ENCODE data around the gene DAPK1. TPM values are rescaled to one million over a fixed set of nuclear protein-coding genes. Genes with fewer than 3 reads are reported as not detected.

DAPK1 gene
- polyA plus RNA-seq, 4 donors = 38.3 to 82.6 (median 72.5) TPM

- DNase-seq (ENCODE audit: low read depth in 4 of 4, low spot score in 3 of 4) = no peak
These were observed 180.3 kb downstream of the DAPK1 start for GRCh38 chr9:87677776-87678587.

GRCh38 chr9:87678650-87679355, 181.1 kb downstream of the DAPK1 start:
- DNase-seq (ENCODE audit: low read depth in 4 of 4, low spot score in 3 of 4) = peak in 2 of 4 donors; percentile 52 to 65

DNA sequence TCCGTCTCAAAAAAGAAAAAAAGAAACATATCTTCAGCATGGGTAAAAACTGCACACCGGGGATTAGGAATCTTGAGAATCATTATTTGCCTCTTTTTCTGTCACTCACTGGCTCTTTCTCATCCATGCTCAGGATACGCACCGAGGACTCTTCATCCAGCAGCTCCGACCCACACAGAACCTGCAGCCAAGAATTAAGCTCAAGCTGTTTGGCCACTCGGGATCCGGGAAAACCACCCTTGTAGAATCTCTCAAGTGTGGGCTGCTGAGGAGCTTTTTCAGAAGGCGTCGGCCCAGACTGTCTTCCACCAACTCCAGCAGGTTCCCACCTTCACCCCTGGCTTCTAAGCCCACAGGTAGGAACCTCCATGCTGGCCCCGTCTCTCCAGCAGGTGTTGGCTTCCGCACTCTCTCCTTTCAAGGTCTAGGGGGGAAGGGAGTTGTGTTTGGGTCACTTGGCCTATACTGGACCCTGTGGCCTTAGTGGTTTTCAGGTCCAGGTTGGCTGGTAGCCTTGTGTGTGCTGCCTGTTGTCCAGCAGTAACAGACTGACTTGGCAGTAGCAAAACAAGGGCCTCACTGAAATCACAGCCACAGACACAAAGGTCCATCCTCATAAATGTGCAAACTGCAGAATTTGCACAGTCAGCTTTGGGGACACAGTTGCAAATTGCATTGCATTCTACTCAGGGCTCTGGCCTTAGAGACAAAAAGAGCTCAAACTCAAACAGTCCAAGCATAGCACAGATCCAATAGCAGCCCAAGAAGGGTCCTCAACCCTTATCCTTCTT, 183.8 kb downstream of the DAPK1 start:
- DNase-seq (ENCODE audit: low read depth in 4 of 4, low spot score in 3 of 4) = no peak

GRCh38 chr9:87682085-87682484, 184.4 kb downstream of the DAPK1 start:
- DNase-seq (ENCODE audit: low read depth in 4 of 4, low spot score in 3 of 4) = no peak

- DNase-seq (ENCODE audit: low read depth in 4 of 4, low spot score in 3 of 4) = no peak
These were observed 185.0 kb downstream of the DAPK1 start for GRCh38 chr9:87682618-87683017.

DNA sequence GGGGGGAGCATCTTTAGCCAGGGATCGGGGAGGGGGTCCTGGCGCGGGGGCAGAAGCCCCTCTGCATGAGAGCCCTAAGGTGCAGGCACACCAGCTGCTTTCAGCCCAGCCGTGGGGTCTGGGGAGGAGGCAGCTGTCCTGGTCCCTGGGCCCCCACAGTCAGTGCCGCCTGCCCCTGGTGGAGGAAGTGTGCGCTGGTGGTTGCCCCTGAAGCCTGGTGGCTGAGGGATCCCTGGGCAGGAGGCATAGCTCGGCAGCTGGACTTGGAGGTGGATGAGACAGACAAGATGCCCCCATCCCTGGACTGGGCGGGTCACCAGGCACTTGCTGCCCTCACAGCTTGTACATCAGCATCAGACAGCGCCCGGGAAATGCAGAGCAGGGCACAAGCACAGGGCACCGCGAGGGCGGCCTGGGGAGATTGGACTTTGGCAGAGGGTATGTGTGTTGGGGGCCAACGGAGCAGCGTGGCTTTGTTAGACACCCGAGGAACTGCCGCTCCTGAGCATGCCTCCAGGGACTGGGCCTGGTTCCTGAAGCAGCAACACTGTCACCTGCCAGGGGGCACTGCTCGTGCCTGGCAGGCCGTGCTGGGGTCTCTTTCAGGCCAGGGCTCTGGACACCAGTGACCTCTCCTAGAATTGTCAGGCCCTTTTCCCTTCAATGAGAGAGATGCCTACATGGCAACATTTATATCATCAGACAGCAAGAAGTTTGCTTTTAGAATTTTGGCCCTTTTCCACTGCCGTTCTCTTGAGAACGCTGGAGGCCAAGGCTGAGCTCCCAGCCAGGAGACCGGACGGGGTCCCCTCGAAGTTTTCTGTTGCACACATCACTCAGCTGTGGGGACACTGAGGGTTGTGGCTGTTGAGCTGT, 186.3 kb downstream of the DAPK1 start:
- no peak for DNase-seq (ENCODE audit: low read depth in 4 of 4, low spot score in 3 of 4)

DNA sequence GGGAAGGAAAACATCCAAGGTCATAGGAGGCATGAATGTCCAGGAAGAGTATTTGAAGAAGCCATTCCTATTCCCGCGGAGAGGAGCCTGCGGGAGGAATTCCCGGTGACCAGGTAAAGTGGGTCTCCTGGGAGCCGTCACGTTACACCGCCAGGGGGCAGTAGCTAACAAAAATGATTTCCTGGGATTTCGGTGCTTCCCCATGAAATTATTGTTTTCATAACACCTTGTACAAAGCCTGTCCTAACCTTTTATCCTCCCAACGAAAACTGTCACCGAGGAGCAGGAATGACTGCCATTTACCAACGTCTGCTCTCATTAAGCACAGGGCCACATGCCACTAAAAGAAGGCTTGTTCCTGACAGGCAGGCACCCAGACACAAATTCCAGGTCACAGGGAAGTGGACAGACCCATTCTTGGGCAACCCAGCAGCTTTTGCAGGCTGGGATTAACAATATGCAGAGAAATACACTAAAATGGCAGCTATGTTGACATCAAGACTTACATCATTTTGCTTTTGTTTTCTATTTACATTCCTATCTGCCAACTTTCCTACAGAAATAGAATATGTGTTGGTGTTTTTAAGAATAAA, 187.1 kb downstream of the DAPK1 start:
- peak in 1 of 4 donors; percentile 29 for DNase-seq (ENCODE audit: low read depth in 4 of 4, low spot score in 3 of 4)

DNA sequence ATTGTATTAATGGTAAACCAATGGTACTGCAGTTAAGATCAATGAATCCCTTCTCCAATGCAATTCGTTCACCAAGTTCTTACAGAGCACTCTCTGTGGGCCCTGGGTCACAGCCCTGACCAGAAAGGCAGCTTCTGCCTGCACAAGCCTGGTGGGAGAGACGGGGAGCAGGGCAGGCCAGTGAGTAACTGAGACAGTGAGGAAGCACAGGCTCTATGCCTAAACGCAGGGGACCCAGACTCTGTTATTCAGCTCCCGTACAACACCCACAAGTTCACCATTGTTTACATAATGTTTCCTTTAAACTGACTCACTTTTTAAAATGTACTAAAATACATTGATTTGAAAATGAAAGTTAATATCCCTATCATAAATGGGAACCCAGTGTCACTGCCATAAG, 187.8 kb downstream of the DAPK1 start:
- no peak for DNase-seq (ENCODE audit: low read depth in 4 of 4, low spot score in 3 of 4)

DNA sequence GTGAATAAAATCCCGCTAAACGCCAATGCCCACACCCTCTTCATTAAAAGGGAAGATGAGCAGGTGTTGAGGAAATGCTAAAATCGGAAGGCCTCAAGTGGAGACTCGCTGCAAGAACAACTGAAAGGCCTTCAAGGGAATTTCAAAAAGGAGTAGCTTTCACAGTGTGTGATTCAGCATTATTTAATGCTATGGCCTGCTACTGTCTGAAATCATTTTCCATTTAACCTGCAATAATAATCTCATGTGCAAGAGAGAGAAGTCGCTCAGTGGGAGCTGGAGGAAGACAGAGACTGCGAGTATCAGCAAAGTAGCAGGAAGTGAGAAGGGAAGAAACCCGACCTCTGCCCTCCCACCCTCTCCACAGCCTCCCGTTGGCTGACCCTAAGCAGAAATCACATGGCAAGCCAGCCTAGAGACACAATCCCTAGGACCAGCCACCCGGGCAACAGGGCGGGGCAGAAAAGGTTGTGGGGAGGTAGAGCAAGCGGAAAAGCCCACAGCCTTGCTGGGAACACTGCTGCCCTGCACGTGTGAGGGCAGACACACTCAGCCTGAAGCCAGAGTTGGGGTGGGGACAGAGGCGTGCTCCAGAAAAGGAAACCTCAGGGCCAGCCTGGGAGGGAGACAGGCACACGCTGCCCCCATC, 188.3 kb downstream of the DAPK1 start:
- DNase-seq (ENCODE audit: low read depth in 4 of 4, low spot score in 3 of 4) = no peak

- no peak for DNase-seq (ENCODE audit: low read depth in 4 of 4, low spot score in 3 of 4)
These were observed 188.9 kb downstream of the DAPK1 start for GRCh38 chr9:87686520-87687090.

DNA sequence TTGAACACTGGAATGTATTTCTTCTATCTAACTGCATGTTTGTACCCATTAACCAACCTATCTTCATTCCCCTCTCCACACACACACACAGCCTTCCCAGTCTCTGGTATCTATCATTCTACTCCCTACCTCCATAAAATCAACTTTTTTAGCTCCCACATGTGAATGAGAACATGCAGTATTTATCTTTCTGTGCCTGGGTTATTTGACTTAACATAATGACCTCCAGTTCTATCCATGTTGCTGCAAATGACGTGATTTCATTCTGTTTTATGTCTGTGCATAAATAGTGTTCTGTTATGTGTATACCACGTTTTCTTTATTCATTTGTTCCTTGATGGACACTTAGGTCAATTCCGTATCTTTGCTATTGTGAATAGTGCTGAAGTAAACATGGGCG, 189.5 kb downstream of the DAPK1 start:
- no peak for DNase-seq (ENCODE audit: low read depth in 4 of 4, low spot score in 3 of 4)

DNA sequence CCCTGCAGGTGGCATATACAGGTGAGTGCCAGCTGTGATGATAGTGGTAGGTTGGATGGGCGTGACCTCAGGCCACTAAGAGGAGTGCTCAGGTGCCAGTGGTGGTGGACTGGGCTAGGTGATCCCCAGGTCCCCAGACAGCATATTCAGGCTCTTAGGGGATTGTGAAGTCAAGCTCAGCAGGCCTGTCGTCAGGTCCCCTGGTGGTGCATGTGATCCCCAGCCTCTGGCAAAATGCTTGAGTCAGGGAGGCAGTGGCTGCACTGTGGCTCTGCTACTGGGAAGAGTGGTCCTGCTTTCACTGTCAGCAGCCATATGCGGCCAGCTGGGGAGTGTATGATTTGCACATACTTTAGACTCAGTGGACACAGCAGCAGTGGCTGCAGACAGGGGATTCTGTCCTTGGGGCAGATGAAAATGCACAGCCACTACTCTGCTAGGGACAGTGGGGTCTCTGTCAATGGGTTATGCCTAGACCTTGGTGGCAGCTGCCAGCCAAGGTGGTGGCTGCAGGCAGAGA, 196.6 kb downstream of the DAPK1 start:
- no peak for DNase-seq (ENCODE audit: low read depth in 4 of 4, low spot score in 3 of 4)

DNA sequence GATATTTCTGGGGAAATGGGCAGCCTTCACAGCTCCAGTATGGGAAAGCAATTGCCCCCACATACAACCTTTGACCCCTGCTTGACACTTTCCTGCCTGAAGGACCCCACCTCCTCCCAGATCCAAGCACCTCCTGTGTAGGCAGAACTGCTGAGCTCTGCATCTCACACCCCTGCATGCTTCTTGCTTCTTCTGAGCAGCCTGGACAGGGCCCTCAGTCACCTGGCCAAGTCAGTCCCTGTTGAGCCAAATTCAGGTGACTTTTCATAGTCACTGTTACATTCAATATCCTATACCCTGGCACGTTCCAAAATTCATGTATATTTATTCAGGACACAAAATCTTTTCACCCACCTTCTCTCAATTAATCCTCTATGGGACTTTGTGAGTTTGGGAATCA, 197.9 kb downstream of the DAPK1 start:
- DNase-seq (ENCODE audit: low read depth in 4 of 4, low spot score in 3 of 4) = no peak

GRCh38 chr9:87696641-87697040, 199.0 kb downstream of the DAPK1 start:
- no peak for DNase-seq (ENCODE audit: low read depth in 4 of 4, low spot score in 3 of 4)

DNA sequence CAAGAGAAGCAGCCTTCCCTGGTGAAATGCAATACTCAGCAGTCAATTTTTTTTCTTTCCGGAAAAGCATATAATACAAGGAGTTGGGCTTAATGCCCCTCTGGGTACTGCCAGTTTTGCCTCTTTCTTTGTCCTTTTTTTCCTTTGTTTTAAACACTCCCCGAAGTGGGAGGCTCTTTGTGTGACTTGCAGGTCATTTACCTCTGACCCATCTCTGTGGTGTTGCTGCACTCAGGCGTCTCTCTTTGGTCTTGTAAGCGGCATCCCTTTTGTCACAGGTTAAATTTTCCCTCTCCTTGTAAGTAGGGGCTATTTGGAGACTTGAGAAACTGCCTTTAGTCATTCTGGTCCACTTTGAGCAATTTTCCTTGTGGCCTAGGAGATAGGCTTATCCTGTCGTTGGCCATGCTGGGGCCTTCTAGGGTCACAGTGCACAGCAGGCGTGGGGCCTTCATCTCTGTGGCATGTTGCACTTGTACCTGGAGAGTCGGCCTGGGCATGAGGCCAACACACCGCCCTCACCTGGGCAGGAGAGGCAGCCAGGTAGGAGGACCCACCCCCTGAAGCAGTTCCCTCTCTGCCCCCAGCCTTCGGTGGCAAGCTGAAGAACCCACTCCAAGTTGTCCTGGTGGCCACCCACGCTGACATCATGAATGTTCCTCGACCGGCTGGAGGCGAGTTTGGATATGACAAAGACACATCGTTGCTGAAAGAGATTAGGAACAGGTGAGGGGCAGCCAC, 200.6 kb downstream of the DAPK1 start:
- no peak for DNase-seq (ENCODE audit: low read depth in 4 of 4, low spot score in 3 of 4)

- no peak for DNase-seq (ENCODE audit: low read depth in 4 of 4, low spot score in 3 of 4)
These were observed 202.2 kb downstream of the DAPK1 start for GRCh38 chr9:87699835-87700234.

- no peak for DNase-seq (ENCODE audit: low read depth in 4 of 4, low spot score in 3 of 4)
These were observed 203.8 kb downstream of the DAPK1 start for GRCh38 chr9:87701491-87701890.

DNA sequence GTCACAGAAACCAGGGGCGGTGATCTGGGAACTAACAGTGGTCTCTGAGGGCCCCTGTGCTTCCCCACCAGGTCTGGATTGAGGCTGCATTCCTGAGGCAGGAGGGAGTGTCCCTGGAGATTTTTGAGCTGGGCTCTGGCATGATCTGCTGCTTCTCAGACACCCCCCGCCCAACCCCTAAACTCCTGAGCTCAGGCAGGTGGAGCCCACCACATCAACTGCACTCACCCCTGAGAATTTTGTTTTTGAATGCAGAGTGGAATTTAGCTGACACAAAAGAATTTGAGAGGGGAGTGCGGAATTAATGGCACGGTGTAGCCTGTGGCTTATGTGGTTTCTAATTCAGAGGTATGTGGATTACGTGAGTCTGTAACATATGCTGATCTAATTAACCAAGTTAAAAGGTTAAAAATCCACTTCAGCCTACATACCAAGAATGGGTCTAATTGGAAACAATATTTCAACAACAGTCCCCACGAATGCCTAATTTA, 204.3 kb downstream of the DAPK1 start:
- no peak for DNase-seq (ENCODE audit: low read depth in 4 of 4, low spot score in 3 of 4)
